GM19455 (cell line): ENCODE results near the gene AQP5.

ENCODE experiments used
- ATAC-seq: cut with Tn5 transposase; IDR thresholded peaks from one replicate; pipeline ENCODE4 v1.9.1; 2021; ENCODE audit not compliant: unreplicated experiment

The AQP5 gene

GRCh38 chr12:49949866-49950265 is 11.8 kb upstream of the AQP5 start:
- ATAC-seq = no peak

DNA sequence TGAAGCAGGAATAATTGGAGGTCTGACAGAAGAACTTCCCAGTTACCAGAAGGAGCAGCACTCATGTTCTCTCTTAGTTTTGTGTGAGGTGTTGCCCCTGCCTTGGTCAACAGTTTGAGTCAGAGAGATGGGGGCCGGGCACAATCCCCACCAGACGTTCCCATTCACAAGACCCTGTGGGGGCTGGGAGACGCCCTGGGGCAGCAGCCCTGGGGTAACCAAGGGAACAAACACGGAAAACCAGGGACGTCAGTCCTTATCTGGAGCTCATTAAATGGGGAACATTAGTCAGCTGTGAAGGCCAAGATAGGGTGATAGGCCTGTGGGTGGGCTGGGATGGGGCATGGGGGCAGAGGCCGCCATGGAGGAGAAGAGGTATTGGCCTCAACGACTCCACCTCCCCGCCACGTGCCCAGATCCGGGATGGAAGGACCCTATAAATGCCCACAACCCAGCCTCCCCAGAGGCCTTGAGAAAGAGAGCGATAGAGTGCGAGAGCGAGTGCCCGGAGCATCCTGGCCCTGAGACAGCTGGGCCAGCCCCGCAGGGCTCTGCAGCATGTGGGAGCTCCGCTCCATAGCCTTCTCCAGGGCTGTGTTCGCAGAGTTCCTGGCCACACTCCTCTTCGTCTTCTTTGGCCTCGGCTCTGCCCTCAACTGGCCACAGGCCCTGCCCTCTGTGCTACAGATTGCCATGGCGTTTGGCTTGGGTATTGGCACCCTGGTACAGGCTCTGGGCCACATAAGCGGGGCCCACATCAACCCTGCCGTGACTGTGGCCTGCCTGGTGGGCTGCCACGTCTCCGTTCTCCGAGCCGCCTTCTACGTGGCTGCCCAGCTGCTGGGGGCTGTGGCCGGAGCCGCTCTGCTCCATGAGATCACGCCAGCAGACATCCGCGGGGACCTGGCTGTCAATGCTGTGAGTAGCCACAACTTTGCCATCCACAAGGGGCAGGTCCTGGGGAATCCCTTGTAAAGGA is 11.1 kb upstream of the AQP5 start, which contains the start of gene AQP2:
Gene AQP2, plus strand, starts transcription at position 465 of the 979 bp plus-strand sequence. Its CDS starts 94 bp downstream, at position 559.
- ATAC-seq = no peak

GRCh38 chr12:49951411-49952240 is 10.0 kb upstream of the AQP5 start:
- ATAC-seq = no peak

GRCh38 chr12:49952391-49953055 is 9.1 kb upstream of the AQP5 start:
- ATAC-seq = no peak

GRCh38 chr12:49953151-49953550 is 8.5 kb upstream of the AQP5 start:
- ATAC-seq = no peak

- no peak for ATAC-seq
Measured at GRCh38 chr12:49953961-49954846, 7.5 kb upstream of the AQP5 start.

DNA sequence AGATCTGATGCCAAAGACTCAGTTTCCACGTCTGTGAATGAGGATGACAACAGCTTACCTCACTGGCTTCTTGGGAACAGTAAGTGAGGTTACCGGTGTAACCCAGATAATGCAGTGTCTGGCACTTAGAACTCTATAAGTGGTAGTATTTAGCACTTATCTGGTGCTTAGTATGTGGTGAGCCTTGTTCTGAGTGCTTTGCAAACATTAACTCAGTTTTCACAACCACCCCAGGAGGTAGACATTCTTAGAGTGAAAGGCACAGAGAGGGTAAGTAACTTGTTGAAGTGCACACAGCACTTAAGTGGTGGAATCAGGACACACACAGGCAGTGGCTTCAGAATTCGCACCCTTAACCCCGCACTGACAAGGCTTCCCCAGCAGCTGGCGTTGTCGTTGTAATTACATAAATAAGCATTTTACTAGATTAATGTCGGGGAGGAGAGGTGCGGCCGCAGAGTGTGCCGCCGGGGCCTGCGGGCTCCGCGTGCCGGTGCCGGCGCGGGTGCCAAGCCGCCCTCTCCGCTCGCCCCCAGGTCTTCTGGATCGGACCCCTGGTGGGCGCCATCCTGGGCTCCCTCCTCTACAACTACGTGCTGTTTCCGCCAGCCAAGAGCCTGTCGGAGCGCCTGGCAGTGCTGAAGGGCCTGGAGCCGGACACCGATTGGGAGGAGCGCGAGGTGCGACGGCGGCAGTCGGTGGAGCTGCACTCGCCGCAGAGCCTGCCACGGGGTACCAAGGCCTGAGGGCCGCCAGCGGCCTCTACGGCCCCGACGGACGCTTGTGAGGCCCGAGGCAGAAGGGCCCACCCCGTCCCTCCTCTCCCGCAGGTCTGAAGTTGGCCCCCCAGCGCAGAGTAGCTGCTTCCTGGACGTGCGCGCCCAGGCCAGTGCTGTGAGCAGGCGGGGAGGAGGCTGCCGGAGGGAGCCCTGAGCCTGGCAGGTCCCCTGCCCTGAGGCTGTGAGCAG is 6.5 kb upstream of the AQP5 start:
- no peak for ATAC-seq

GRCh38 chr12:49955899-49956662 is 5.6 kb upstream of the AQP5 start:
- no peak for ATAC-seq

DNA sequence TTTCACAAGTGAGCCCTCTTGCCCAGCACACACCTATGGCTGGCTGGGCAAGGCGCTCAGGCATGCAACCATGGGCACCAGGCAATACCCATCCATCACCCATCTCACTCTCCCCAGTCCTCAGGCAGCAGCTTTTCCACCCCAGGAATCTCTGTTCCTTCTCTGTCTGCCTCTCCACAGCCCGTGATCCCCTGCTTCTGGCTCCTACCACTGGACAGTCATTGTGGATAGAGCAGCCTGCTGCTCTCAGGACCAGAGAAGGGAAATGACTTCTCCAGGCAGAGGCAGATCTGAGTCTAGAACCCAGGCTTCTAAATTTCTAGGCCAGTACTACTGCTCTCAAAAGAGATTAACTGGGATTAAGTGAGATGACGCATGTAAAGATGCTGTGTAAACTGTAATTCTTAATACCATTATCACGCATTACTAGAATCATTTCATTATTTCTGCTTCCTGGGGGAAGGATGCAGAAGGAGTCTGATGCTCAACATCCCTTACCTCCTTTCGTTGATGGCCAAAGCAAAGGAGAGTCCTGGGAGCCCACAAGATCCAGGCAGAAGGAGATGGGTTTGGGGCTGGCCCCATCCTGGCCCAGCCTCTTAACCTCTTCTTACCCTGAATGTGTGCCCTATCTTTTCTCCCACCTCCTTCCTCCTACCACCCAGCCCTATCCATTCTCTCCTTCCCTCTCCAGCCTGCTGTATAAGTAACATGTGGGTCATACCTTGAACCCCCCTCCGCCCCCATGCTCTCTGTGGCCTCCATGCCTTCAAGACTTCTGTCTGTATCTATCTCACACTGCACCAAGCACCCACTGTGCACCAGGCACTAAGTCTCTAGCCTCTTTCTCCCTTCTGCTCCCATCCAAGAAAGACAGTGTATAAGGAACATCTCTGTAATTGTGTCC is 4.8 kb upstream of the AQP5 start:
- ATAC-seq = no peak

DNA sequence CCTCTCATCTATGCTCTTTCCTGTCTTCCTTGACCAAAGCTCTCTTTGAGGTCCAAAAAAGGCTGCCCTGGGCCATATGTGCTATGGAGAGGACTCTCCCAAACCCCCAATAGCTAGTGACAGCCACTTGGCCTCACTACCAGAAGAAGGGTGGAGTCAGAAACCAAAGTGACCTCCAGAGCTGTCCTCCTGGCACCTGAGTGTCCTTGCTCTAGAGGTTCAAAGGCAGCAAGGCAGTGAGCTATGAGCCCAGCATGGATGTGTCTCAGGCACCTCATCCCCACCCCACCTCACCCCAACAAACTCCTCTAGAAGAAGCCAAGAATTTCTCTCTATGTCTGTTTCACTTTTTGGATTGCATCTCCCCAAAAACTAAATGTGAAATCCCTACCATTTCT is 4.1 kb upstream of the AQP5 start:
- ATAC-seq = no peak

GRCh38 chr12:49959685-49960473 is 1.8 kb upstream of the AQP5 start:
- ATAC-seq = no peak

GRCh38 chr12:49960474-49961110 is 1.1 kb upstream of the AQP5 start:
- ATAC-seq = no peak

GRCh38 chr12:49961993-49962764 is 507 bp downstream of the AQP5 start:
- no peak for ATAC-seq

DNA sequence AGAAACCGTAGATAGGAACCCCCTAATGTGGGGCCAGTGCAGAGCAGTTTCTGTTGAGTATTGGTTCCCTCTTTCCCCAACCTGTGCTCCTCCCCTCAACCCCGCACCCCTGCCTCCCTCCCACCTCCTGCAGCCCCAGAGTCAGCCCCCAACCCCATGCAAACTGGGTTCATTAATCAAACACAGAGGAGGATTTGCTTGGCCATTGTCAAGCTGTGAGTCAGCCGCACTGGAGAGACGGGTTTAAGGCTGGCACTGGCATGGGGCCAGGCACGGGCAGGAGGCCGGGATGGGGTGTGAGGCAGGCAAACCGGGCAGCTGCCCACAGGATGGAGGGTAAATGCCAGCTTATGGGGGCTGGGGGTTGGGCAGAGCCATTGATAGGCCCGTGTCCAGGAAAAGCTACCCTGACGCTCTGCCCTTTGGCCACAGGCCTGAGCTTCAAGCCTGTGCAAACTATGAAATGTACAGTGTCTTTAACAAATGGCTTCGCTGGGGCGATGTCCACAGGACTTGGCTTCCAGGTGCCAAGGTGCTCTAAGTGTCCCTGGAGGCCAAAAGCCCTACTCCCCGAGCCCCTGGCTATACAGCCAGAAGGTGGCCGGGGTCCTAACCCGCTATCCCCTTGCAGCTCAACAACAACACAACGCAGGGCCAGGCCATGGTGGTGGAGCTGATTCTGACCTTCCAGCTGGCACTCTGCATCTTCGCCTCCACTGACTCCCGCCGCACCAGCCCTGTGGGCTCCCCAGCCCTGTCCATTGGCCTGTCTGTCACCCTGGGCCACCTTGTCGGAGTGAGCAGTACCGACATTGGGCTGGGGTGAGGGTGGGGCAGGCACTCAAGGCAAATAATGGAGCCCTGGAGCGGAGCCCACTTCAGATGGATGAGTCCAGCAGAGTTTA is 1.4 kb downstream of the AQP5 start:
- ATAC-seq = no peak
